ENCODE data around the gene CC2D1A. TPM values are rescaled to one million over a fixed set of nuclear protein-coding genes. Genes with fewer than 3 reads are reported as not detected.

CC2D1A gene
- polyA plus RNA-seq, 3 donors: 27.6 to 37.7 (median 34.7) TPM

DNA sequence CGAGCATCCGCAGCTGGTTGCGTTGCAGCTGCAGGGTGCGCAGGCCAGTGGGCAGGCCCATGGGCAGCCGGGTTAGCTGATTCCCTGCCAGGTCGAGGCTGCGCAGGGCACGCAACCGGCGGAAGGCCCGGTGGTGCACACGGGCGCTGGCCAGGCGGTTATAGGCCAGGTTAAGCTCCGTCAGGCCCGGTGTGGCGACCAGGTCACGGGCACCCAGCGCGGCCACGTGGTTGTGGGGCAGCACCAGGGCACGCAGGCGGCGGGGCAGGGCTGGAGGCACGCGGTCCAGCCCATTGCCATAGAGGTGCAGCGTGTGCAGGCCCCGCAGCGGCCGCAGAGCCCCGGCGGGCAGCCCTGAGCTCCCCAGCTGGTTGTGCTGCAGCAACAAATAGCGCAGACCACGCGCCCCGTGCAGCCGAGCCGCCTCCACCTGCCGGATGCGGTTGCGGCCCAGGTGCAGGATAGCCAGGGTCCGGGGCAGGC, 27.0 kb downstream of the CC2D1A start:
- DNase-seq: no peak

- DNase-seq: no peak
Measured at GRCh38 chr19:13934785-13935109, 28.7 kb downstream of the CC2D1A start.

GRCh38 chr19:13935765-13936510, 29.9 kb downstream of the CC2D1A start:
- DNase-seq: no peak

- no peak for DNase-seq
Measured at GRCh38 chr19:13937479-13938300, 31.7 kb downstream of the CC2D1A start.

DNA sequence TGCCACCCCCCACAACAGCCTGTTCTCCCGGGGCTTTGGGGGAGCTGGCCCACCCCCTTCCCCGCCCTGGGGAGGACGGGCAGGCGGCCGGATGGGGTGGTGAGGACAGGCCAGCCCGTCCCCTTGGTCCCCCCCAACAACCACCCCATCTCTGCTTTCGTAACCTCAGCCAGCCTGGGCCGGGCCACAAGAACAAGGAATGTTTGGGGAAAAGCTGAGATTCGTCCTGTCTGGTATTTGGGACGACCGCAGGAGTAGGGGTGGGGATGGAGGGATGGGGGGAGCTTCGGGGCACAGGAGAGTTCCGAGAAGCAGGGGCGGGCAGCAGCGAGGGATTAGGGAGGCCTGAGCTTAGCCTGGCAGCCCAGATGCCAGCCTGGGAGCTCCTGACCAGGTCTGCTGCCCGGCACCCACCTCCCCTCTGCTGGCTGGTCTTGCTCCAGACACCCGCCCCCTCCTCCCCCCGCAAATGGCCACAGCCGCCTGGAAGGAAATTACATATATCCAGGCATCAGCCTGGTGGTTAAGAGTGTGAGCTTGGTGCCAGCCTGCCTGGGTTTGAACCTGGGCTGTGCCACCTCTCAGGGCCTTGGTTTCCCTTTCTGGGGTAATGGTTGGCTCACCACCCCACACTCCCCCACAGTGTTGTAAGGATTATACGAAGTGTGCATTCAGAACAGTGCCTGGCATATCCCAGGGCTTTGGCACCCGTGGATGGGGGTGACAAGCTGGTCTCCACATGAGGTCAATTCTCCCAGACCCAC, 32.5 kb downstream of the CC2D1A start, which contains the start of gene PODNL1:
Gene PODNL1 (minus strand): TSS at position 117 of the 764 bp plus-strand sequence. CDS start 236 bp downstream, outside the sequence.
- no peak for DNase-seq

GRCh38 chr19:13942023-13942684, 36.2 kb downstream of the CC2D1A start:
- no peak for DNase-seq

GRCh38 chr19:13946414-13946813, 40.4 kb downstream of the CC2D1A start:
- DNase-seq: no peak

- no peak for DNase-seq
Measured at GRCh38 chr19:13951043-13951442, 45.0 kb downstream of the CC2D1A start.

DNA sequence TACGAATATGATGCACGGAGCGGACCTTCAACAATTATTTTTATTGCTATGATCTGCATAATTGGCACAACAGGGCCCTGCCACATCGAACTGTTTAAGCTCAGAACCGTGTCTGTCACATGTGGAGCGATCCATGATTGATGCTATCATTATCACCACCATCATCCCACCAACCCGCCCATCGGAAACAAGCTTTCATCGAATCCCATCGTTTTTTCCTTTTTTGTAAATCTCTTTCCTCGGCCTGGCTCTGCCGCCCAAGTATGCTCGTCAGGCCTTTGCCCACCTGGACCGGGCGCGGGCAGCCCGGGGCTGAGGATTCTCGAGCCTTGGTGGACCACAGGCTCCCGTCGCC, 45.8 kb downstream of the CC2D1A start:
- DNase-seq: no peak

DNA sequence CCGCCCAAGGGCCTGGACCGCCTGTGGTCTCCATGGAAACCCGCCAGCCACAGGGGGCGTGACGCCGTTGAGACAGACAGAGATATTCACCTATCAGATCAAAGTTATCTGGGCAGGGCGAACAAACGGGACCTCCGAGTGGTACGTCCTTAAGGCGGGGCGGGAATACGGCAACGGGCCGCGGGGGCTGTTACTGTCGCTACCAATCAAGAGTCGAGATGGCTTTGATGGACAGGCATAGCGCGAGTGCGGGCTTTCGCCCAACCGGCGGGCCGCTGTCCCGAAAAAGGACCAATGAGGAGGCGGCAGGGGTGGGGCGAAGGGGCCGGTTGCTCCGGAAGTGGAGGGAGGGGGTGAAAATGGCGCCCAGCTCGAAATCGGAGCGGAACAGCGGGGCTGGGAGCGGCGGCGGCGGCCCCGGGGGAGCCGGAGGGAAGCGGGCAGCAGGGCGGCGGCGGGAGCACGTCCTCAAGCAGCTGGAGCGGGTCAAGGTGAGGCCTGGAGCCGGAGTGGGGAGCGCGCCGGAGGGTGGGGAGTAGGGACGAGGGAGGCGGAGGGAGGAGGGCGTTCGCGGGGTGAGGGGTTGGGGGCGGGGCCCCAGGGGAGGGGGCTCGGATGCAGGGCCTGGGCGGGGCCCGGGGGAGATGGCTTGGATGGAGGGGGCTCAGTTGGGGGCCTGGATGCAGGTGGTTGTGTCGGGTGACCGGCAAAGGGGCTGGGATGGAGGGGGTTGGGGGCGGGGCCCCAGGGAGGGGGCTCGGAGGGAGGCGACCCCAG, 46.3 kb downstream of the CC2D1A start, which contains the start of gene DCAF15:
Gene DCAF15 (plus strand): TSS at position 356 of the 777 bp plus-strand sequence. CDS start 4 bp downstream, at position 360.
- peak; percentile 99 for DNase-seq

DNA sequence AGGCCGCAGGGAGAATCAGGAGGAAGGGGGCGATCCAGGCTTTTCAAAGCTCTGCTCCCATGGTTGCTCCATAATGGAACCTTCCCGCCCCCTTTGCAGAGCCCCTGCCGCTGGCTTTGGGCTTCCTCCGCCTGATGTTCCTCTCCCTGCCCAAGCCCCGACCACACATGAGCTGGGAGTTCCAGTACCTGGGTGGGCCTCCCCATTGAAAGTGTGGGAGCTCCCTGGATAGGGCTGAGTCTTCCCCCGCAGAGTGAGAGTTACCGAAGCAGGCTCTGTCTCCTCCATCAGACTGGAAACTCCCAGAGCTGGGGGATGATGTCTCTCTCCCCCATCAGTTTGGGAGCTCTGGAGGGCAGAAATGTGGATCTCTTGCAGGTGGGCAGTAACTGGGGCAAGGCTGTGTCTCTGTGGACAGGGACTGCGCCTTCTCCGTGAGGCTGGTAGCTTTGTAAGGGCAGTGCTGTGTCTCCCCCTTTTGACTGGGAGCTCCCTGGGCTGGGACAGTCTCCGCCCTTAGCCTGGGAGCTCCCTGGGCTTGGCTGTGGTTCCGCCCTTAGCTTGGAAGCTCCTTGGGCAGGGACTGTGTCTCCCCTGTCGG, 47.0 kb downstream of the CC2D1A start:
- no peak for DNase-seq

DNA sequence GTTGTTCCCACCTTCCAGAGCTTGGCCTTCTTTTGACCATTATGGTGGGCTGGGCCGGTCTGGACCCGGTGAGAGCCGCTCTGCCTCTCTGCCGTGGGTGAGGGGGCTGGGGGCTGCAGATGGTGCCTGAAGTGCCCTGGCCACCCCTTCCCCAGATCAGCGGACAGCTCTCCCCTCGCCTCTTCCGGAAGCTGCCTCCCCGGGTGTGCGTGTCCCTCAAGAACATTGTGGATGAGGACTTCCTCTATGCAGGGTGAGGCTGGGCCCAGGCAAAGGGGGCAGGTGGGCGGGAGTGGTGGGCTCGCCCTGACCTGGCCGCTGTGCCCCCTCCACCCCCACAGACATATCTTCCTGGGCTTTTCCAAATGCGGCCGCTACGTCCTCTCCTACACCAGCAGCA, 48.2 kb downstream of the CC2D1A start:
- DNase-seq: no peak

DNA sequence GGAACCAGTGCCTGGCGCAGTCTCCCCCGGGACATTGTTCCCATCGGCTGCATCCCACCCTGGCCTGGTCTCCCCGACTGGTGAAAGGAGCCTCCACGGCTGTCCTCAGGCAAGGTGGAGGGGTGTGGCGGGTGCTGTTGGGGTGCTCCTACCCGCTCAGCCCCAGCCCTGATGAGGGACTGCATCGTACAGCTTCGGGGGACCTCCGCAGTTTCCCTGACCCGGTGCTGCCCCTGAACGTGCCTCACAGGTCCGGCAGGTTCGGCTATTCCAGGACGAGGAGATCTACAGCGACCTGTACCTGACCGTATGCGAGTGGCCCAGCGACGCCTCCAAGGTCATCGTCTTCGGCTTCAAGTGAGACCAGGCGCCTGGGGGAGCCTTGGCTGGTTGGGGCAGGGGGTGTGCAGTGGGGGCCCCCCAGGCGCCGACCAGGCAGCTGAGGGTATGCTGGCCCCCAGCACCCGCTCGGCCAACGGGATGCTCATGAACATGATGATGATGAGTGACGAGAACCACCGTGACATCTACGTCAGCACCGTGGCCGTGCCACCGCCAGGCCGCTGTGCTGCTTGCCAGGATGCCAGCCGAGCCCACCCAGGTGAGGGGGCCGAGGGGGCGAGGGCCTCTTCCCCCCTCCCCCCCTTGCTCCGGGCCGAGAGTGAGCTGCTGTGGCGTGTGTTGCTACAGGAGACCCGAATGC, 49.8 kb downstream of the CC2D1A start:
- no peak for DNase-seq

DNA sequence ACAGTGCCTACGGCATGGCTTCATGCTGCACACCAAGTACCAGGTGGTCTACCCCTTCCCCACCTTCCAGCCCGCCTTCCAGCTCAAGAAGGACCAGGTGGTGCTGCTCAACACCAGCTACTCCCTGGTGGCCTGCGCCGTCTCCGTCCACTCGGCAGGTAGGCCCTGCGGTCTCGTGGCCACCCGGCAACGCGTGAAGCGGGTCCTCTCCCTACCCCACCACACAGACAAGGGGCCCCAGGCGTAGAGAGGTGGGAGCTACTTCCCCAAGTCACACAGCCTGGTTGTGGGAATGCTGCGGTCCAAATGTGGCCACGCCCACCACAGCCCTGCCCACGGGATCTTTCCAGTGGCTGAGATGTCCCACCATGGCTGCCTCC, 50.4 kb downstream of the CC2D1A start:
- DNase-seq: no peak

GRCh38 chr19:13957051-13957450, 51.0 kb downstream of the CC2D1A start:
- no peak for DNase-seq

DNA sequence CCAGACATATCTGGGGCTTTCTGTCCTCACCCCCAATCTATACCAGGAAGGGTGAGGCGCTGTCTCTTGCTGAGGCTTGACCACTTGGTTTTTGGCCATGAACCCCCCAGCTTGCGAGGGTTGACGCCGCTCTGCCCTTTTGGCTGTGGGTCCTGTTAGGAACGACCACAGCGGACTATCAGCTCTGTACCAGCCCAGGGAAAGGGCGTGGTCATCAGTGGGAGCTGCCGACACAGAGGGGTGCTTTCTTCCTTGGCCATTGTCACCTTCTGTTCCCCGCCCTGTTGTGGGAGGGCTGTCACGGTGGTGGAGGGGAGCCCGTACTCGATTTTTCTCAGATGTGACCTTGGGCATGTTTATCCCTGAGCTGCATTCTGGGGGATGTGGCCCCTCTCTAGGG, 52.0 kb downstream of the CC2D1A start:
- DNase-seq: no peak

DNA sequence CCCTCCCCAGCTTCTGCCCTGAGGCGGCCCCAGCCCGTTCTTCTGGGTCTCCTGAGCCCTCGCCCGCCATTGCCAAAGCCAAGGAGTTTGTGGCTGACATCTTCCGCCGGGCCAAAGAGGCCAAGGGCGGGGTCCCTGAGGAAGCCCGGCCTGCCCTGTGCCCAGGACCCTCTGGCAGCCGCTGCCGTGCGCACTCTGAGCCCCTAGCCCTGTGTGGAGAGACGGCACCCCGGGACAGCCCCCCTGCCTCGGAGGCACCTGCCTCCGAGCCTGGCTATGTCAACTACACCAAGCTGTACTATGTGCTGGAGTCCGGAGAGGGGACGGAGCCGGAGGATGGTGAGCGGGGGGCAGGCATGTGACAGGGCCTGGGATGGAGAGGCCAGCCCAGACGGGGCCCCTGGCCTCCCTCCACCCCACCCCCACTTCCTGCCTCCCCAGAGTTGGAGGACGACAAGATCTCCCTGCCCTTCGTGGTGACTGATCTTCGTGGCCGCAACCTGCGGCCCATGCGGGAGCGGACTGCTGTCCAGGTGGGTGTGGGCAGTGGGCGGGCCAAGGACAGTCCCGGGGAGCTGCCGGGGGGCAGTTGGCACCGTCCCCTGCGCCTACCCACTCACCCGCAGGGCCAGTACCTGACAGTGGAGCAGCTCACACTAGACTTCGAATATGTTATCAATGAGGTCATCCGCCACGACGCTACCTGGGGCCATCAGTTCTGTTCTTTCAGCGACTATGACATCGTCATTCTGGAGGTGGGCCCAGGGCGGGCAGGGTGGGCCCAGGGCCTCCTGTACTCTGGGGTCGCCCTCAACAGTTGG, 53.4 kb downstream of the CC2D1A start:
- DNase-seq: no peak

- no peak for DNase-seq
Measured at GRCh38 chr19:13959962-13960862, 54.2 kb downstream of the CC2D1A start.

Data from renal pelvis (tissue), 4 donors.